ENCODE results near the gene MRI1. TPM values are rescaled to one million over a fixed set of nuclear protein-coding genes. Genes with fewer than 3 reads are reported as not detected.

The MRI1 gene
- total and polyA plus RNA-seq, 2 donors (not counting 1 experiment from before 2014, with no cell fraction given) = 75.5 to 118 TPM

DNA sequence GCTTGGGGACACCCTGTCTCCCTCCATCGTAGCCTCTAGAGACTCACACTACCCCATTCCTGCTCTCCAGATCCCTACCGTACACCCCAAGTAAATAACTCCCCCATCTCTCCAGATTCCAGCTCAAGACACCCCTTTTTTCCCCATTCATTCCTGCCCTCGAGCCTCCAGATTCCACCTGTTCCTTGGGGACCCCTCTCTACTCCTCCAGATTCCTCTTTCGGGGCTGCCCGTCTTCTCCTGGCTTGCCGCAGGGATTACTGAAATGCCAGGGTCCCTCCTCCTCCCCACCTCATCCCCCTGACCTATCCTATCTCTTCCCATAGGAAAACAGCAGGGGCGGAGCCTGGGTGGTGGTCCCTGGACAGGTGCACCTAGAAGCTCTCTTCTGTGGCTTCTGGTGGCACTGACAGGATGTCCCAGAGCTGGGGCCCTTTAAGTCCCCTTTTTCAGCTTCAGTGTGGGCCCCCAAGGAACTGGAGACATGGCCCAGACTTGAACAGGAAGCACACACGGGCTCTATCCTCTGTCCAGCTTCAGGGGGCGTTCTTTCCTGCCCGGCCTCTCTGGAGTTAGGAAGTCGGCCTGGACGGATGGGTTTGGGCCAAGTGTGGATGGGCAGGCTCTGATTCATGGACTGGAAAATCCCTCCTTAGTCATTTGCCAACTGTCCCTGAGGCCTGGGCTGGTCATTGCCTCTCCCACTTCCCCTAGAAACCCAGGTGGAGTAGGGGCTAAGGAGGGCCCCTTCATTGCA, 32.2 kb downstream of the MRI1 start:
- intact Hi-C loops (cut with micrococcal nuclease) = no loop called here
- Histone ChIP-seq H3K27me3 (replicated peaks in 1 of 4; ENCODE audit: control extremely low read depth in 1 of 4, control insufficient read depth in 3 of 4, insufficient read depth in 4 of 4, low read length in 3 of 4) (no peaks in the 10 kb centered on the region), H3K36me3 (replicated peaks in 1 of 2; ENCODE audit: control extremely low read depth in 1 of 2, control insufficient read depth in 1 of 2, extremely low read depth in 1 of 2, insufficient read depth in 2 of 2, low read length in 1 of 2) (no peaks in the 10 kb centered on the region), H3K9me3 (ENCODE audit: control extremely low read depth in 1 of 3, control insufficient read depth in 2 of 3, insufficient read depth in 1 of 3, low read length in 2 of 3) (peaks cover 0 to 4% (median 0%) of the 10 kb centered on the region in 3 donors), H4K20me1 (ENCODE audit: control insufficient read depth, insufficient read depth, low read length, poor library complexity, severe bottlenecking) (no peaks in the 10 kb centered on the region), H3K27ac (ENCODE audit: low read length in 2 of 2) (peak overlapping the region in 1 of 2 donors; percentile 82), H3K4me2 (replicated peaks; ENCODE audit: low read depth, low read length, poor library complexity, severe bottlenecking) (peak overlapping the region; percentile 97), H2AFZ (ENCODE audit: insufficient read depth, low read depth, low read length, poor library complexity, severe bottlenecking) (peak overlapping the region; percentile 77), H3K9ac (ENCODE audit: low read length) (peak overlapping the region; percentile 87), H3K79me2 (ENCODE audit: control insufficient read depth, insufficient read depth, low read length) (peaks cover 15% of the 10 kb centered on the region), H3K4me1 (ENCODE audit: control insufficient read depth in 2 of 2, insufficient read depth in 2 of 2, low read length in 2 of 2) (peaks cover 18 to 23% of the 10 kb centered on the region in 2 donors), H3K4me3 (ENCODE audit: control extremely low read depth in 1 of 5, extremely low read depth in 1 of 5, insufficient read depth in 1 of 5, low read depth in 2 of 5, low read length in 4 of 5) (peak overlapping the region in 4 of 5 experiments; percentile 56 to 81 (median 68))
- Mint-ChIP-seq H3K4me1 (peaks cover 30% of the 10 kb centered on the region), H3K27ac (peak overlapping the region; percentile 86), H3K27me3 (no peaks in the 10 kb centered on the region), H3K4me3 (peak overlapping the region; percentile 87), H3K9me3 (ENCODE audit: insufficient read depth) (no peaks in the 10 kb centered on the region)
- ChIA-PET POLR2A (interaction anchor here (0.5 to 3.1 kb wide), 5 partner anchors 22 to 692 kb away, joined by 3 to 16 read pairs (median 7); partner anchors contain the start of gene C19orf53), CTCF (interaction anchor here (1.0 to 7.3 kb wide), 4 partner anchors 8 to 67 kb away, joined by 4 to 52 read pairs (median 10); no protein-coding TSS in a partner anchor)
- DNase-seq (peak; percentile 32), ATAC-seq (ENCODE audit: low read depth) (no peak)
- 11% methylated on average over 10 of the region's 12 CpGs for WGBS (ENCODE audit: insufficient coverage)
- TF ChIP-seq, protein P1, sequence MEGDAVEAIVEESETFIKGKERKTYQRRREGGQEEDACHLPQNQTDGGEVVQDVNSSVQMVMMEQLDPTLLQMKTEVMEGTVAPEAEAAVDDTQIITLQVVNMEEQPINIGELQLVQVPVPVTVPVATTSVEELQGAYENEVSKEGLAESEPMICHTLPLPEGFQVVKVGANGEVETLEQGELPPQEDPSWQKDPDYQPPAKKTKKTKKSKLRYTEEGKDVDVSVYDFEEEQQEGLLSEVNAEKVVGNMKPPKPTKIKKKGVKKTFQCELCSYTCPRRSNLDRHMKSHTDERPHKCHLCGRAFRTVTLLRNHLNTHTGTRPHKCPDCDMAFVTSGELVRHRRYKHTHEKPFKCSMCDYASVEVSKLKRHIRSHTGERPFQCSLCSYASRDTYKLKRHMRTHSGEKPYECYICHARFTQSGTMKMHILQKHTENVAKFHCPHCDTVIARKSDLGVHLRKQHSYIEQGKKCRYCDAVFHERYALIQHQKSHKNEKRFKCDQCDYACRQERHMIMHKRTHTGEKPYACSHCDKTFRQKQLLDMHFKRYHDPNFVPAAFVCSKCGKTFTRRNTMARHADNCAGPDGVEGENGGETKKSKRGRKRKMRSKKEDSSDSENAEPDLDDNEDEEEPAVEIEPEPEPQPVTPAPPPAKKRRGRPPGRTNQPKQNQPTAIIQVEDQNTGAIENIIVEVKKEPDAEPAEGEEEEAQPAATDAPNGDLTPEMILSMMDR (IDR thresholded peaks at IDR 0.05) = no peak
- TF ChIP-seq EZH2 (IDR thresholded peaks at IDR 0.05; ENCODE audit: borderline replicate concordance, insufficient read depth, low read depth, low read length, poor library complexity, severe bottlenecking) = no peak

DNA sequence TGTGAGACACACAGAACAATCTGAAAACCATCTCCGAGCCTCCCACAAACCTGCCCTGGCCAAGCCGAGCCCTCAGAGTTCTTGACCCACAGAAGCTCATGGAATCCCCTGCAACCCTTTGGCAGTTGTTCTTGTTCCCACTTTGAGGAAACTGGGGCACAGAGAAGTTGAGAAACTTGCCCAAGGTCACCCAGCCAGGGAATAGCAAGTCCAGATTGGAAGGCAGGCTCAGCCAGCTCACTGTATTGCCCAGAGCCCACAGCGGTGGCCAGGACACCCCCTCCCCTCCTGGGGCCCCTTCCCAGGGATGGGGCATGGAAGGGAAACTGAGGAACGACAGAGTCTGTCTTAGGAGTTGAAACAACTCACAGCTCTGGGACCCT, 32.7 kb downstream of the MRI1 start:
- peaks cover 0 to 4% (median 0%) of the 10 kb centered on the region in 3 donors for H3K9me3 ChIP-seq (ENCODE audit: control extremely low read depth in 1 of 3, control insufficient read depth in 2 of 3, insufficient read depth in 1 of 3, low read length in 2 of 3)
- no peaks in the 10 kb centered on the region for H3K27me3 Mint-ChIP-seq
- peaks cover 18 to 23% of the 10 kb centered on the region in 2 donors for H3K4me1 ChIP-seq (ENCODE audit: control insufficient read depth in 2 of 2, insufficient read depth in 2 of 2, low read length in 2 of 2)
- peak overlapping the region; percentile 86 for H3K27ac Mint-ChIP-seq
- CTCF ChIA-PET = interaction anchor here (0.6 to 7.3 kb wide), 7 partner anchors 8 to 1505 kb away, joined by 3 to 52 read pairs (median 4); partner anchors contain the start of gene C19orf53
- H3K4me3 ChIP-seq (ENCODE audit: control extremely low read depth in 1 of 5, extremely low read depth in 1 of 5, insufficient read depth in 1 of 5, low read depth in 2 of 5, low read length in 4 of 5) = no peak overlapping the region
- DNase-seq (no peak), ATAC-seq (ENCODE audit: low read depth) (no peak)
- H3K9ac ChIP-seq (ENCODE audit: low read length) = no peak overlapping the region
- intact Hi-C loops (cut with micrococcal nuclease) = no loop called here
- no peaks in the 10 kb centered on the region for H3K9me3 Mint-ChIP-seq (ENCODE audit: insufficient read depth)
- peaks cover 30% of the 10 kb centered on the region for H3K4me1 Mint-ChIP-seq
- peaks cover 15% of the 10 kb centered on the region for H3K79me2 ChIP-seq (ENCODE audit: control insufficient read depth, insufficient read depth, low read length)
- H3K27me3 ChIP-seq (replicated peaks in 1 of 4; ENCODE audit: control extremely low read depth in 1 of 4, control insufficient read depth in 3 of 4, insufficient read depth in 4 of 4, low read length in 3 of 4) = no peaks in the 10 kb centered on the region
- no peaks in the 10 kb centered on the region for H4K20me1 ChIP-seq (ENCODE audit: control insufficient read depth, insufficient read depth, low read length, poor library complexity, severe bottlenecking)
- peak overlapping the region; percentile 87 for H3K4me3 Mint-ChIP-seq
- 71% methylated on average over 3 of the region's 4 CpGs for WGBS (ENCODE audit: insufficient coverage)
- H3K36me3 ChIP-seq (replicated peaks in 1 of 2; ENCODE audit: control extremely low read depth in 1 of 2, control insufficient read depth in 1 of 2, extremely low read depth in 1 of 2, insufficient read depth in 2 of 2, low read length in 1 of 2) = no peaks in the 10 kb centered on the region
- no peak overlapping the region for H2AFZ ChIP-seq (ENCODE audit: insufficient read depth, low read depth, low read length, poor library complexity, severe bottlenecking)
- H3K4me2 ChIP-seq (replicated peaks; ENCODE audit: low read depth, low read length, poor library complexity, severe bottlenecking) = peak overlapping the region; percentile 97
- TF ChIP-seq, protein P1 (IDR thresholded peaks at IDR 0.05) = no peak
- no peak for TF ChIP-seq EZH2 (IDR thresholded peaks at IDR 0.05; ENCODE audit: borderline replicate concordance, insufficient read depth, low read depth, low read length, poor library complexity, severe bottlenecking)
- POLR2A ChIA-PET = interaction anchor here (0.5 to 3.1 kb wide), 4 partner anchors 35 to 693 kb away, joined by 3 to 16 read pairs (median 5); no protein-coding TSS in a partner anchor
- H3K27ac ChIP-seq (ENCODE audit: low read length in 2 of 2) = no peak overlapping the region

Data from B cell (primary cell).